GM19193 (cell line): ENCODE measurements around the gene LCN9.

Experiments used
- POLR2A ChIP-seq: IDR thresholded peaks from 4 replicates; pipeline ENCODE4 v1.6.1; 2011; ENCODE audit not compliant: insufficient read depth, insufficient read length; ENCODE audit errors: extremely low read depth

LCN9 gene

GRCh38 chr9:135662758-135663450, at the start of gene LCN9:
Gene LCN9, plus strand, starts transcription at chr9:135663309. Its CDS starts 13 bp downstream, at chr9:135663322.
- no peak for TF ChIP-seq POLR2A

GRCh38 chr9:135613946-135614805, 48.9 kb upstream of the LCN9 start:
- no peak for TF ChIP-seq POLR2A

- TF ChIP-seq POLR2A: no peak
These were observed 48.1 kb upstream of the LCN9 start for GRCh38 chr9:135614821-135615665.

- no peak for TF ChIP-seq POLR2A
These were observed 47.2 kb upstream of the LCN9 start for GRCh38 chr9:135615666-135616618.

GRCh38 chr9:135616619-135617537, 46.2 kb upstream of the LCN9 start:
- TF ChIP-seq POLR2A: no peak

- no peak for TF ChIP-seq POLR2A
These were observed 45.6 kb upstream of the LCN9 start for GRCh38 chr9:135617538-135617900.

- no peak for TF ChIP-seq POLR2A
These were observed 45.1 kb upstream of the LCN9 start for GRCh38 chr9:135617991-135618411.

- no peak for TF ChIP-seq POLR2A
These were observed 44.1 kb upstream of the LCN9 start for GRCh38 chr9:135618866-135619598.

- TF ChIP-seq POLR2A: no peak
These were observed 43.6 kb upstream of the LCN9 start for GRCh38 chr9:135619599-135619886.

- TF ChIP-seq POLR2A: no peak
These were observed 42.6 kb upstream of the LCN9 start for GRCh38 chr9:135620558-135620957.

- TF ChIP-seq POLR2A: no peak
These were observed 40.6 kb upstream of the LCN9 start for GRCh38 chr9:135622415-135623020.

- TF ChIP-seq POLR2A: no peak
These were observed 38.8 kb upstream of the LCN9 start for GRCh38 chr9:135624282-135624681.
